Right ventricle myocardium superior (tissue), 1 donor: ENCODE measurements around the gene ANXA5. TPM values are rescaled to one million over a fixed set of nuclear protein-coding genes. Genes with fewer than 3 reads are reported as not detected.

ENCODE experiments used
- ATAC-seq: fragments of 200-7000 bp; cut with Tn5 transposase; one replicate; pipeline ENCODE4 v1.9.1; 2020; ENCODE audit warnings: mild to moderate bottlenecking; ENCODE audit not compliant: poor library complexity
- DNase-seq: peaks from one replicate; pipeline ENCODE4 v3.0.0-alpha.2; 2020
- intact Hi-C: fragments of 100-400 bp; cut with DNase I; formaldehyde crosslinking; loops from one replicate; pipeline ENCODE4 v1.11.2; 2022
- total RNA-seq: library from RNA; stranded (reverse); fragmentation: NEBNext Ultra II Directional; extraction: Animal tissue kit (Norgen Biotek cat#: 25700); gene quantifications from one replicate; pipeline ENCODE4 v1.2.1, GENCODE V29; 2021
- donor health status: DM: no; HTN: yes; CAD: no; lungs with severe emphysema.

ANXA5 gene
- total RNA-seq, 1 donor from 2014 or later, result 105 TPM

DNA sequence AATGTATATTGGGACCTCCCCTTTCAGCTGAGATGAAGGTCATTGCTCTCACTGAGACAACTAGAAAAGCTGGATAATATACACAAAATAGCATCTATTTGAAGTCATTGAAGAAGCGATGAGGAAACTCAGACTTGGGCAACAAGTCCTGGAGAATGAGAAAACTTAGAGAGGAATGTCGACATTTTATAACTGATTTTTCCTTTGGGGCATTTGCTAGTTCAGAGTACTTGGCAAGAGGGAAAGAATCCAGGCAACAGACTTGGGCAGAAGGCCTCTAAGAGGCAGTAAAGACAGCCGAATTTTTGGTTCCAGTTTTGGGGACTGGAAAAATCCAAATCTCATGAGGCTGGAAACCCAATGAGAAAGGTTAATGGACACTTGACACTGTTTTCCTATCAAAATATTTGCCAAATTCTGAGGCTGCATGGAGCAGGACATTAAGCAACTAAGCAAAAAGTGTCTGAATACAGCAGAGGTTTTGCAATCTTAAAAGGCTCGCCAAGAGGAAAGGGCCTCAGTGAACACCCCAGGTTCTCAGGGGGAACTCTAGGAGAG lies 21.0 kb upstream of the ANXA5 start:
- peak; percentile 92 for ATAC-seq
- intact Hi-C loops, result no loop called here
- no peak for DNase-seq

GRCh38 chr4:121714548-121714947 lies 17.8 kb upstream of the ANXA5 start:
- intact Hi-C loops, result no loop called here
- no peak for ATAC-seq
- DNase-seq, result no peak

- intact Hi-C loops, result no loop called here
- ATAC-seq, result no peak
- no peak for DNase-seq
These were observed 16.0 kb upstream of the ANXA5 start for GRCh38 chr4:121712783-121713182.

DNA sequence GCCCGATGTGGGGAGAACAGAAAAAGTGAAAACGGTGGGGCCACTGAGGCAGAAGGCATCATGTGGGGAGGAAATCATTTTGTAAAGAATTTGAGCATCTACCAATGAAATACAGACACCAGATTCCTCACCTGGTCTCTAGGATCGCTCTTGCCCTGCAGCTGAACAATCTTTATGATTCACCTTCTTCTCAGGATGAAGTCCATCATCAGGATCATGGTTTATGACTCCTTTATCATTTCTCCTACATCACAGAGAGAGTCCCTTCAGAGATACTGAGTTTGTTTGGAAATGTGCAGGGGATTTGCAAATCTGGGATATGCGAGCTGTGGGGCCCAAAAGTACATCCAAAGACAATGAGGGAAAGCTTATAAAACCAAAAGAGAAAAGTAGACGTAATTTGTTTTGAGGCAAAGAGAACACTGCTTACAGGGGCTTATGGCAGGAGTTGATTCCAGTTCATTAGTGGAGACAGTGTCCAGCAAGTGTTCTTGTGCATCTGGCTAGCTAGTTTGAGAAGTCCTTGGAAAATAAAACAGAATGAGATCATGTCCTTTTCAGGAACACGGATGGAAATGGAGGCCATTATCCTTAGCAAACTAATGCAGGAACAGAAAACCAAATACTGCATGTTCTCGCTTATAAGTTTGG lies 15.3 kb upstream of the ANXA5 start:
- intact Hi-C loops, result no loop called here
- no peak for DNase-seq
- peak; percentile 73 for ATAC-seq

GRCh38 chr4:121711263-121712000 lies 14.7 kb upstream of the ANXA5 start:
- intact Hi-C loops, result no loop called here
- DNase-seq (peak; percentile 90), ATAC-seq (peak; percentile 99)

GRCh38 chr4:121709766-121710405 lies 13.1 kb upstream of the ANXA5 start:
- no peak for ATAC-seq

GRCh38 chr4:121707344-121707743 lies 10.6 kb upstream of the ANXA5 start:
- intact Hi-C loops, result no loop called here
- ATAC-seq (no peak), DNase-seq (no peak)

More at GRCh38 chr4:121709766-121710405, 13.1 kb upstream of the ANXA5 start:
- intact Hi-C loops, result no loop called here
- DNase-seq, result no peak

- no peak for DNase-seq
- ATAC-seq, result no peak
- intact Hi-C loops, result no loop called here
These were observed 9.8 kb upstream of the ANXA5 start for GRCh38 chr4:121706595-121707021.

DNA sequence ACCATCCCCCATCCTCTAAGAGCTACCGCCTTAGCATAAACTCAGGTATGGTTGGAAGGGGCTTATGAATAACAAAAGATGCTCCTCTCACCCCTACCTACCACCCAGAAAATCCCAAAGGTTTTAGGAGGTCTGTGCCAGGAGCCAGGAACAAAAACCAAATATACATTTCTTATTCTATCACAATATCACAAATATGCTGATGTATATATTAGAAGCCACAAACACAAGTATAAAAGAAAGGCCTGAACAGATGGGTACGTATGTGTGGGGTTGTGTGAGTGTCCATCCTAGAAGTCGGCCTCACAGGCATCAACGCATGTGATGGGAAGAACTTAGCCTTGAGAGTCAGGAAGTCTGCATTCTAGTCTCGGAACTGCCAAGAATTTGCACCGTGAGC lies 8.7 kb upstream of the ANXA5 start:
- DNase-seq, result no peak
- intact Hi-C loops, result no loop called here
- ATAC-seq, result no peak

- ATAC-seq, result no peak
- DNase-seq, result no peak
- intact Hi-C loops, result no loop called here
These were observed 5.4 kb upstream of the ANXA5 start for GRCh38 chr4:121702136-121702535.

DNA sequence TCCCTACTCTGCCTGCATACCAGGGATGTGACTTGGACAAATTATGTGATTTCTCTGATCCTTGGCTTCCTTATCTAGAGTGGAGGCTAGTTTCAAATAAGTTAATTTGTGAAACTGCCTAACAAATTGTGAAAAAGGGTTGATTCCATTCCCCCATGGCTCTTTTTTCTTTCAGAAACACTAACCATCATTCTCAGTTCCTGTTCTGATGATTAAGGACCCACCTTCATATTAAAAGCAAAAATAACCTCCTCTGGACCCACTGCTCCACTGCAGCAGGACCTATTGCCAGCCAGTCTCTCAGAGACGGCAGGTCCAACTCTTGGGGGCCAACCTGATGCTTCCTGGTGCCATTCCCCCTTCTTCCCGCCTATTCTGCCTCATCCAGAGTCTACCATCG lies 4.5 kb upstream of the ANXA5 start:
- intact Hi-C loops, result no loop called here

GRCh38 chr4:121698236-121698671 lies 1.5 kb upstream of the ANXA5 start:
- intact Hi-C loops, result no loop called here
- no peak for ATAC-seq

More for the DNA sequence above, 4.5 kb upstream of the ANXA5 start:
- no peak for DNase-seq
- ATAC-seq, result no peak

DNA sequence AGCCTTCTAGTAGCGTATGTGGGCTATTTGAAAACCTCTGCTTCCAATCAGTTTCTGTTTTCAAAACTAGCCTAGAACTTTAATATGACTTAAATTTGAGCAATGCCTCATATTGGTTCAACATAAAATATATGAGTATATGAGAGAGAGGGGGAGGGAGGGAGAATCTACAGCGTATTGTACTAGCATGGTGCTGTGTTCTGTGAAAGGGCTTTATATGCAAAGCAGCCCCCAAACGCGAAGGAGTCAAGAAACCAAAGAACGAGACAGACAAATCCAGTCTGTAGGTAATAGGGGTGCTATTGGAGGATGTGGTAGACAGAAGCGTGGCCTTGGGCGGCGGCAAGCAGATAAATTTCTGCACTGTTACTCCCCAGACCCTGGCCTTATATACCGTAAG lies 784 bp upstream of the ANXA5 start:
- no peak for DNase-seq
- intact Hi-C loops, result no loop called here
- ATAC-seq, result no peak

More at GRCh38 chr4:121698236-121698671, 1.5 kb upstream of the ANXA5 start:
- peak; percentile 64 for DNase-seq

DNA sequence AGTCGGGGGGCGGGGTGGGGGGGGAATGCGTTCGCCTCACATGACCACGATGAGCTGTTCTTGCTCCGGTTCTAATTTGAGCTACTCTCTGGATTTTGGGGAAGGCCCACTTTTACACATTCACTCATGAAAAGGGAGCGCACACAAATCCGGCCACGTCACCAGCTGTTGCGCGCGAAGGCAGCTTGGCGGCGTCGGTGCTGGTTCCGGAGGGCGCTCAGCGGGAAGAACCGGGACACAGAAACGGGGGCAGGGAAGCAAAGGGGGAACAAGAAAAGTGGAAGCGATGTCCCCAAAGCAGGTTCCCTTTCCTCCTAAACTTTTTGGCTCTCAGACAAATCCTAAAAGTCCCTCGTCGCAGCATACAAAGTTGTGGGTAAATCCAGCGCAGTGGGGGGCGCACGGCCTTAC lies 605 bp downstream of the ANXA5 start:
- DNase-seq, result peak; percentile 89
- intact Hi-C loops, result no loop called here

GRCh38 chr4:121693886-121694285 lies 2.9 kb downstream of the ANXA5 start:
- no peak for DNase-seq
- no peak for ATAC-seq

More for the DNA sequence above, 605 bp downstream of the ANXA5 start:
- ATAC-seq, result peak; percentile 78

DNA sequence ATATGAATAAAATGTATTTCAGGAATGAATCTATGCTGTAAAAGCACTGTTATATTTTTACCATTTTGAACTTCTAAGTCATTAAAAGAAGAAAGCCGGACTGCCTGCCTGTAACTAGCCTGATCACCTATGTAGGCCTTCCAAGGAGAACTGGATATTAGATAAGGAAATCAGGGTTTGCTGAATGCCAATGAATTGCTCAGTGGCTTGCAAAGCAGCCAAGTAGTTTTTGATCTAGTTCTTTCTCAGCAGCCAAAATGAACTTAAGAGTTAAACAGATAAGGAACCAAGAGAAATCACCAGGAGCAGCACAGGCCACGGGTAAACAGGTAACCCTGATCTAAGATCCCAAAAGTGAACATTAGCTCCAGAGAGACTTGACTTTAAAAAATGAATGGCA lies 3.3 kb downstream of the ANXA5 start:
- DNase-seq, result no peak
- intact Hi-C loops, result no loop called here
- ATAC-seq, result no peak

More at GRCh38 chr4:121693886-121694285, 2.9 kb downstream of the ANXA5 start:
- intact Hi-C loops, result no loop called here

DNA sequence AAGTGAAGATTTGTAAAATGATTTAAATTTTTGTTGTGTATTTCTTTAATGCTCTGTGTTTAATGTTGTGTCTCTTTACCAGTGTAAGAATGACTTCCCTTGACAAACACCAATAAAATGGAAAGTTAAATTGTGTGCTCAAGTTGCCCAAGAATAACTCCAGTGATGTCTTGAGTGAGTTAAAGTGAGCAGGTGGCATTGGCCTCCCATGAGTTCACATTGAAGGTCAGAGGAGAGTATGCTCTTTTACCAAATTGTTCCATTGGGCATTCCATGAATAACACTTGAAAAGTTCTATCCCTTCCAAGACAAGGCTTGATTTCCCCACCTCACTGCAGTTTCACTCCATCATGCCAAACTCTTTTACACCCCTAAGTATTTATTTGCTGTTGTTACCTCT lies 4.5 kb downstream of the ANXA5 start:
- intact Hi-C loops, result no loop called here
- DNase-seq, result no peak
- ATAC-seq, result no peak

DNA sequence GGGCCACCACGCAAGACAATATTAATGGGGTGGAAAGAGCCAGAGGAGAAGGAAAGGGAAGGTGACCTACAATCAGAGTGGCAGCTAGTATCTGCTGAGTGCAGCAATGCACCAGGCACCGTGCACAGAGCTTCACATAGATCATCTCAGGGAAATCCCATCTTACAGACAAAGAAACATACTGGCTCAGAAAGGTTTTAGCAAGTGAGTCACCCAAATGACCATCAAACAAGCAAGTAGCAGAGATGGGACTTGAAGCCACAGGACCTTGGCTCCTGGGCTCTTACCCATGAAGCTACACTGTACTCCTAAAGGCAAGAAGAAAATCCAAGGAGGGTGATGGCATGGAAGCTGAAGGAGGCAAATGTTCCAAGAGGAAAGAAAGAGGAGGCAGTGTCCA lies 6.8 kb downstream of the ANXA5 start:
- DNase-seq (no peak), ATAC-seq (no peak)
- intact Hi-C loops, result no loop called here

- no peak for ATAC-seq
These were observed 8.1 kb downstream of the ANXA5 start for GRCh38 chr4:121688701-121689100.

More at GRCh38 chr4:121688701-121689100, 8.1 kb downstream of the ANXA5 start:
- intact Hi-C loops, result loop anchor here (10.0 kb wide), 1 partner anchor 46 kb away; no protein-coding TSS in a partner anchor
- no peak for DNase-seq
